GM12872 (cell line): ENCODE results near the gene SPEG.

Experiments
- TF ChIP-seq, protein P1 (sequence below): IDR thresholded peaks from 3 replicates; pipeline ENCODE4 v1.5.1; 2011; ENCODE audit warnings: low read depth, mild to moderate bottlenecking, low read length, moderate library complexity; ENCODE audit not compliant: insufficient read depth

The SPEG gene

DNA sequence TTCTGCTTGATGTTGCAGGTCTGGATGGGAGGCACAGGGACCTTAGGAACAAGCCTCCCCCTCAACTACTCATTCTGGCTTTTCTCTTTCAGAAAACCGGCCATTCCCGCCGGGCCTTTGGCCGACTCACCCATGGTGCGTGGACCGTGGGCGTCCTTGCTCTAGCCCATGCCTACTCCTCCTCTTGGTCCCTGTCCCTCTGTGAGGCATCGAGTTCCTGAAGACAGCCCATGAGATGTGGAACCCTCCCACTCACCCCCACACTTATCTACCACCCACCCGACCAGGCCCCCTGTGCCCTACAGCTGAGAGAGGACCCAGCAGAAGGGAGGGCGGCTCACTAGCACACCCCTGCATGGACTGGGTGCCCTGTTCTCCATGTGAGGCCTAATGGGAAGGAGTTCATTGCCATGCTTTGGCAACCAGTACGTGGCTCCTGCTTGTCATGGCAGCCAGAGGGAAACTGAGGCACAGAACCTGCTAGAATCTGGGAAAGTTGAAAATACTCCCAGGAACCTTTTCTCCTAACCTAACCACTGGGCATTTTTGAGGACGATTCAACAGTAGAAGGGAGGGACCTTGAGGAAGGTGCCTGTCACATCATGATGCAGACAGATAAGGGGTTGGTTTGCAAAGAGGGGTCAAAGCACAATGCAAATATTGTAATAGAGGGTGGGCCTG is 8.5 kb downstream of the SPEG start:
- TF ChIP-seq, protein P1, sequence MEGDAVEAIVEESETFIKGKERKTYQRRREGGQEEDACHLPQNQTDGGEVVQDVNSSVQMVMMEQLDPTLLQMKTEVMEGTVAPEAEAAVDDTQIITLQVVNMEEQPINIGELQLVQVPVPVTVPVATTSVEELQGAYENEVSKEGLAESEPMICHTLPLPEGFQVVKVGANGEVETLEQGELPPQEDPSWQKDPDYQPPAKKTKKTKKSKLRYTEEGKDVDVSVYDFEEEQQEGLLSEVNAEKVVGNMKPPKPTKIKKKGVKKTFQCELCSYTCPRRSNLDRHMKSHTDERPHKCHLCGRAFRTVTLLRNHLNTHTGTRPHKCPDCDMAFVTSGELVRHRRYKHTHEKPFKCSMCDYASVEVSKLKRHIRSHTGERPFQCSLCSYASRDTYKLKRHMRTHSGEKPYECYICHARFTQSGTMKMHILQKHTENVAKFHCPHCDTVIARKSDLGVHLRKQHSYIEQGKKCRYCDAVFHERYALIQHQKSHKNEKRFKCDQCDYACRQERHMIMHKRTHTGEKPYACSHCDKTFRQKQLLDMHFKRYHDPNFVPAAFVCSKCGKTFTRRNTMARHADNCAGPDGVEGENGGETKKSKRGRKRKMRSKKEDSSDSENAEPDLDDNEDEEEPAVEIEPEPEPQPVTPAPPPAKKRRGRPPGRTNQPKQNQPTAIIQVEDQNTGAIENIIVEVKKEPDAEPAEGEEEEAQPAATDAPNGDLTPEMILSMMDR: no peak

DNA sequence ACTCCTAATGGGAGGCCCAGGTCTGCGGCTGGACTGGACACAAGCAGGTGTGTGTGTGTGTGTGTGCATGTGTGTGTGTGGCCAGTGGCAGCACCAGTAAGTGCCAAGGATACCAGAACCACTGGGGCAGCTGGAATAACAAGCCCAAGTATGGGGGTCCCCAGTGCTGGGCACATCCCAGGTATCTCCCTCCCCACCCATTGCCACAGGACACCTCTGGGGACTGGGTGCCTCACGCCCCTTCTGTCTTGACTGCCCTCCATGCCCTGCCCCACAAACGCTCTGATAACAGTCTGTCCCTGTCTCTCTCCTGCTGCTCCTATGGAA is 9.0 kb downstream of the SPEG start:
- TF ChIP-seq, protein P1: no peak

DNA sequence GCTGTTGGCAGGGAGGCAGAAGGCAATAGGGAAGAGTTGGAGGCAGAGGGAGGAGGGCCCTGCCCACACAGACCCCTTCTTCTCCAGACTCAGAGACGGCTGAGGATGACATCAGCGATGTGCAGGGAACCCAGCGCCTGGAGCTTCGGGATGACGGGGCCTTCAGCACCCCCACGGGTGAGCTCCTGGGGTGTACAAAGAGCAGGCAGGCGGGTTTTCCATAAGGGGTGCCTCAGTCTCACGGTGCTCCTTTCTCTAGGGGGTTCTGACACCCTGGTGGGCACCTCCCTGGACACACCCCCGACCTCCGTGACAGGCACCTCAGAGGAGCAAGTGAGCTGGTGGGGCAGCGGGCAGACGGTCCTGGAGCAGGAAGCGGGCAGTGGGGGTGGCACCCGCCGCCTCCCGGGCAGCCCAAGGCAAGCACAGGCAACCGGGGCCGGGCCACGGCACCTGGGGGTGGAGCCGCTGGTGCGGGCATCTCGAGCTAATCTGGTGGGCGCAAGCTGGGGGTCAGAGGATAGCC is 10.0 kb downstream of the SPEG start:
- TF ChIP-seq, protein P1: no peak

DNA sequence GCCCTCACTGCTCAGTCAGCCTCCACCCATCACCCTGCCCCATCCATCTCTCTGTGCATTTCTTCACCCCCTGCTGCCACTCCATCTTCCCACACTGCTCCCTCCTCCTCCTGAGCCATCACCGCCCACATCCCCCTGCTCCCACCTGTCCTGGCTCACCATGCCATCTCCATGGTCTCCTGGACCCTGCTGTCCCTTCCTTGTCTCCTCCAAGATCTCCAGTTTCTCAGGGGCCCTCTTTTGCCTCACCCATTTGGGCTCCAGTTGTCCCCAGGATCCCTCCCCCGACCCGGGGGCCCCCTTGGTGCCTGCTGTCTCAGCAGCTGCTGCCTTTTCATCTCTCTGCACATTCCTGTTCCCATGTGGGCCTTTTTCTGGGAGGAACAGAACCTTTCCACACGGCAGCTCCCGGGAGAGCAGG is 10.6 kb downstream of the SPEG start:
- TF ChIP-seq, protein P1: no peak

DNA sequence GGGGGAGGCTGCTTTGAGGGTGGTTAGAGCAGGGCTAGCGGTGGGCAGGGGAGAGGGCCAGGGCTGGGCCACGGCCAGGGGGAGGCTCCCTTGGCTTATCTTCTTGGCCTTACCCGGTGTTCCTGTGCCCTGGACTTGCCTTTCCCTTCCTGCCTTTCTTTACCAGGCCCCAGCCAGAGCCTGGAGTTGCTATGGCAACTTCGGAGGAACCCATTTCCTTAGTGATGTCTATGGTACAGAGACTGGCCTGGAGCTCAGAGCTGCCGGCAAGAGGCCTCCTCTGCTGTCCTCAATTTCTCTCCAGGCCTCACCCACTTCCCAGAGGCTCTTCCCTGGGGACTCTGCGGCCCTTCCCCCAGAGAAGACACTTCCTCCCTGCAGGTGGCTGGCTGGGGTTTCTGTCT is 11.5 kb downstream of the SPEG start:
- TF ChIP-seq, protein P1: no peak

DNA sequence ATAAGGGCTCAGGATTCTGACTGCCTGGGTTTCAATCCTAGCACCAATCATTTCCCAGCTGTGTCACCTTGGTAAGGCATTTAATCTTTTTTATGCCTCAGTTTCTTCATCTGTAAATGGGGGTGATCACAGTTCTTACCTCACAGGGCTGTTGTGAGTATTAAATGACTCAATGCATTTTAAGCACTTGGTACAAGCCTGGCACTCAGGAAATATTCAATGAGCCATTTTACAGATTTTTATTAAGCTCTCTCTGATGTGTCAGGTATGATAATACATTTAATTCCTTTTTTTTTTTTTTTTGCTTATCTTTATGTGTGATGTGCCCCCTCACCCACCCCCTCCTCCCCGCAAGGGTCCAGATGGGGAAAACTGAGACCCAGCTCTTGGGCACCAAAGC is 12.0 kb downstream of the SPEG start:
- TF ChIP-seq, protein P1: no peak

DNA sequence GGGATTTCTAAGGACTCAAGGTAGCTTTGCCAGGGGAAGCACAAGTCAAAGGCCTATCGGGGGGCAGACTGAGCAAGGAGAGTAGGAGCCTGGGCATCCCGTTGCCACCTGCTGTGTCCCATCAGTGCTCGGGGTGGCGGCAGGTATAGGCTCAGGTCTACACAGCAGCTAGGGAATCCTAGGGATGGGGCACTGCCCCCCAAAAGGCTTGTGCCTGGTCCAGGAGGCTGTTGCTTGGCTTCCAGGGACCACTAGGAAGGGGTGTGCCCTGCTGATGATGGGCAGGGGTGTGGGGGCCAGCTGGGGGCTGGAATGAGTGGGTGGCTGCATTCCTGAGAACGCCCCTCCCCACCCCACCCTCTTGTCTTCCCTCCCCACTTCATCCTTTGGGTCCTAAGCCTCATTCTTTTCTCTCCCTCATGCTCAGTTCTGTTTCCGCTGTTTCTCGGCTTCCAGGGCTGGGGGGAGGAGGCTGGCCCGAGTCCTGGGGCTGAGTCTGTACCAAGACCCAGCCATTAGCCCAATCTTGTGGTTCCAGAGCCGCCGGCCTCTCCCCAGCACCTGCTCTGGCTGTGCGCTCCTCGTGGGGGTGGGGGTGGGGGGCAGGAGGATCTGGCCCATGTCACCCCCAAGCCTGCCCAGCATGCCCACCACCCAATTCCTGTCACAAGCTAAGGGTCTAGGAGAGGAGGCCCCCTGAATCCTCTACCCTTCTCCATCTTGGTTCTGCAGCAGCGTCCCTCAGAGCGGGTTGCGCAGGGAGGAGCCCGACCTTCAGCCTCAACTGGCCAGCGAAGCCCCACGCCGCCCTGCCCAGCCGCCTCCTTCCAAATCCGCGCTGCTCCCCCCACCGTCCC is 12.8 kb downstream of the SPEG start:
- TF ChIP-seq, protein P1: no peak
